Measurements from ENCODE around the gene CTNNA3. TPM values are rescaled to one million over a fixed set of nuclear protein-coding genes. Genes with fewer than 3 reads are reported as not detected.
"Not testable (repeated sequence)": the region's sequence is repeated elsewhere in the genome, so short reads cannot be mapped to it uniquely, and the experiment has no call there.

The CTNNA3 gene
- total RNA-seq, 2 donors from 2014 or later = under 0.01 to 0.33 TPM

GRCh38 chr10:67224553-67224952 is 471.4 kb downstream of the CTNNA3 start:
- no peak for TF ChIP-seq CTCF (IDR thresholded peaks at IDR 0.05)
- no peak for TF ChIP-seq POLR2A (IDR thresholded peaks at IDR 0.05)
- Histone ChIP-seq H3K9me3 (no peaks in the 10 kb centered on the region), H3K27ac (no peak overlapping the region), H3K36me3 (replicated peaks in 1 of 2; ENCODE audit: insufficient read depth in 1 of 2, low read depth in 2 of 2) (no peaks in the 10 kb centered on the region), H3K4me1 (no peaks in the 10 kb centered on the region), H3K4me3 (no peak overlapping the region), H3K27me3 (no peaks in the 10 kb centered on the region)
- WGBS, 2 donors = 90 to 96% methylated on average over 5 of the region's 5 CpGs
- intact Hi-C loops (cut with DNase I) = no loop called here
- ATAC-seq = no peak
- DNase-seq = no peak

- TF ChIP-seq POLR2A (IDR thresholded peaks at IDR 0.05) (no peak), CTCF (IDR thresholded peaks at IDR 0.05) (no peak)
- H3K4me1 ChIP-seq = no peaks in the 10 kb centered on the region
- H3K9me3 ChIP-seq = no peaks in the 10 kb centered on the region
- DNase-seq (no peak), ATAC-seq (no peak)
- no peaks in the 10 kb centered on the region for H3K36me3 ChIP-seq (replicated peaks in 1 of 2; ENCODE audit: insufficient read depth in 1 of 2, low read depth in 2 of 2)
- no peak overlapping the region for H3K27ac ChIP-seq
- no peaks in the 10 kb centered on the region for H3K27me3 ChIP-seq
- H3K4me3 ChIP-seq = no peak overlapping the region
- intact Hi-C loops (cut with DNase I) = no loop called here
- WGBS, 2 donors = 48 to 62% methylated on average over 3 of the region's 3 CpGs
Observed at GRCh38 chr10:67222934-67223333, 473.1 kb downstream of the CTNNA3 start.

- no peak for TF ChIP-seq POLR2A (IDR thresholded peaks at IDR 0.05)
- TF ChIP-seq CTCF (IDR thresholded peaks at IDR 0.05) = no peak
- DNase-seq = no peak
- no peak overlapping the region for H3K4me3 ChIP-seq
- no peaks in the 10 kb centered on the region for H3K4me1 ChIP-seq
- H3K27ac ChIP-seq = no peak overlapping the region
- 70 to 71% methylated on average over 4 of the region's 4 CpGs for WGBS, 2 donors
- no peak for ATAC-seq
- H3K27me3 ChIP-seq = no peaks in the 10 kb centered on the region
- H3K36me3 ChIP-seq (replicated peaks in 1 of 2; ENCODE audit: insufficient read depth in 1 of 2, low read depth in 2 of 2) = no peaks in the 10 kb centered on the region
- H3K9me3 ChIP-seq = no peaks in the 10 kb centered on the region
- intact Hi-C loops (cut with DNase I) = no loop called here
Observed at GRCh38 chr10:67221939-67222494, 474.0 kb downstream of the CTNNA3 start.

- no peaks in the 10 kb centered on the region for H3K27me3 ChIP-seq
- ATAC-seq (no peak), DNase-seq (no peak)
- H3K9me3 ChIP-seq = no peaks in the 10 kb centered on the region
- H3K4me3 ChIP-seq = no peak overlapping the region
- no peak overlapping the region for H3K27ac ChIP-seq
- no peaks in the 10 kb centered on the region for H3K36me3 ChIP-seq (replicated peaks in 1 of 2; ENCODE audit: insufficient read depth in 1 of 2, low read depth in 2 of 2)
- intact Hi-C loops (cut with DNase I) = no loop called here
- no peaks in the 10 kb centered on the region for H3K4me1 ChIP-seq
- WGBS, 2 donors = 61 to 63% methylated on average over 1 of the region's 1 CpG
- no peak for TF ChIP-seq POLR2A (IDR thresholded peaks at IDR 0.05)
- TF ChIP-seq CTCF (IDR thresholded peaks at IDR 0.05) = no peak
Observed at GRCh38 chr10:67211680-67212079, 484.3 kb downstream of the CTNNA3 start.

GRCh38 chr10:67207923-67208322 is 488.1 kb downstream of the CTNNA3 start:
- H3K27me3 ChIP-seq; H3K9me3 ChIP-seq; H3K4me1 ChIP-seq; H3K36me3 ChIP-seq (replicated peaks in 1 of 2; ENCODE audit: insufficient read depth in 1 of 2, low read depth in 2 of 2); H3K4me3 ChIP-seq; intact Hi-C loops (cut with DNase I); DNase-seq; ATAC-seq; H3K27ac ChIP-seq: not testable (repeated sequence)
- WGBS, 2 donors = 84 to 86% methylated on average over 6 of the region's 6 CpGs
